Measurements from ENCODE around the gene NLRC4. TPM values are rescaled to one million over a fixed set of nuclear protein-coding genes. Genes with fewer than 3 reads are reported as not detected.
"Not testable (repeated sequence)": the region's sequence is repeated elsewhere in the genome, so short reads cannot be mapped to it uniquely, and the experiment has no call there.

The NLRC4 gene
- total RNA-seq, 4 donors from 2014 or later, result 0.44 to 0.91 (median 0.57) TPM; not detected in 1

- Histone ChIP-seq H3K9me3 (no peaks in the 10 kb centered on the region), H3K4me3 (no peak overlapping the region), H3K36me3 (peaks cover 3 to 85% (median 10%) of the 10 kb centered on the region in 3 donors), H3K27ac (no peak overlapping the region), H3K27me3 (no peaks in the 10 kb centered on the region), H3K4me1 (no peaks in the 10 kb centered on the region)
- intact Hi-C loops (cut with DNase I), result no loop called here
- WGBS, 2 donors, result 94 to 96% methylated on average over 2 of the region's 2 CpGs
- DNase-seq, result no peak
- TF ChIP-seq CTCF (IDR thresholded peaks at IDR 0.05) (no peak), POLR2A (IDR thresholded peaks at IDR 0.05) (no peak)
Observed at GRCh38 chr2:32222966-32223365, 41.7 kb downstream of the NLRC4 start.

- TF ChIP-seq CTCF (IDR thresholded peaks at IDR 0.05) (no peak), POLR2A (IDR thresholded peaks at IDR 0.05) (no peak)
- DNase-seq, result no peak
- H3K36me3 ChIP-seq, result peaks cover 3 to 88% (median 9%) of the 10 kb centered on the region in 3 donors
- H3K27me3 ChIP-seq, result no peaks in the 10 kb centered on the region
- no peaks in the 10 kb centered on the region for H3K4me1 ChIP-seq
- H3K9me3 ChIP-seq, result no peaks in the 10 kb centered on the region
- intact Hi-C loops (cut with DNase I), result no loop called here
- H3K4me3 ChIP-seq, result no peak overlapping the region
- H3K27ac ChIP-seq, result no peak overlapping the region
Observed at GRCh38 chr2:32220445-32220844, 44.2 kb downstream of the NLRC4 start.

- Histone ChIP-seq H3K4me1 (no peaks in the 10 kb centered on the region), H3K9me3 (no peaks in the 10 kb centered on the region), H3K36me3 (peaks cover 0 to 74% (median 0%) of the 10 kb centered on the region in 3 donors), H3K27me3 (no peaks in the 10 kb centered on the region), H3K4me3 (no peak overlapping the region), H3K27ac (no peak overlapping the region)
- TF ChIP-seq POLR2A (IDR thresholded peaks at IDR 0.05) (no peak), CTCF (IDR thresholded peaks at IDR 0.05) (no peak)
- WGBS, 2 donors, result 72 to 73% methylated on average over 1 to 3 of the region's 4 CpGs
- intact Hi-C loops (cut with DNase I), result no loop called here
- no peak for DNase-seq
Observed at GRCh38 chr2:32212295-32212694, 52.4 kb downstream of the NLRC4 start.

- no peak for DNase-seq
- intact Hi-C loops (cut with DNase I), result no loop called here
- WGBS, 2 donors, result 79 to 91% methylated on average over 7 of the region's 7 CpGs
- Histone ChIP-seq H3K4me1 (no peaks in the 10 kb centered on the region), H3K27ac (no peak overlapping the region), H3K36me3 (peaks cover 0 to 84% (median 3%) of the 10 kb centered on the region in 3 donors), H3K27me3 (no peaks in the 10 kb centered on the region), H3K4me3 (no peak overlapping the region), H3K9me3 (no peaks in the 10 kb centered on the region)
- TF ChIP-seq POLR2A (IDR thresholded peaks at IDR 0.05), result no peak
- no peak for TF ChIP-seq CTCF (IDR thresholded peaks at IDR 0.05)
Observed at GRCh38 chr2:32210767-32211408, 53.8 kb downstream of the NLRC4 start.

- intact Hi-C loops (cut with DNase I); H3K27me3 ChIP-seq; H3K4me1 ChIP-seq; H3K4me3 ChIP-seq; H3K9me3 ChIP-seq; DNase-seq; H3K27ac ChIP-seq: not testable (repeated sequence)
- H3K36me3 ChIP-seq, result peaks cover 0 to 87% (median 7%) of the 10 kb centered on the region in 3 donors
- 87 to 93% methylated on average over 3 of the region's 3 CpGs for WGBS, 2 donors
Observed at GRCh38 chr2:32203428-32203827, 61.3 kb downstream of the NLRC4 start.

GRCh38 chr2:32200814-32201213 is 63.9 kb downstream of the NLRC4 start:
- no peak overlapping the region for H3K4me3 ChIP-seq
- no peak for TF ChIP-seq POLR2A (IDR thresholded peaks at IDR 0.05)
- no peak for TF ChIP-seq CTCF (IDR thresholded peaks at IDR 0.05)
- intact Hi-C loops (cut with DNase I), result no loop called here
- H3K27ac ChIP-seq, result no peak overlapping the region
- no peak for DNase-seq
- no peaks in the 10 kb centered on the region for H3K27me3 ChIP-seq
- H3K36me3 ChIP-seq, result peaks cover 0 to 91% (median 5%) of the 10 kb centered on the region in 3 donors
- no peaks in the 10 kb centered on the region for H3K4me1 ChIP-seq
- 100% methylated on average over 1 of the region's 1 CpG for WGBS, 2 donors
- H3K9me3 ChIP-seq, result no peaks in the 10 kb centered on the region
